Mucosa of descending colon (tissue), 3 donors: ENCODE measurements around the gene SNTG2. TPM values are rescaled to one million over a fixed set of nuclear protein-coding genes. Genes with fewer than 3 reads are reported as not detected.

Experiments used
- ATAC-seq: fragments of 200-7000 bp; cut with Tn5 transposase; one replicate; pipeline ENCODE4 v1.9.1; 2020; ENCODE audit warnings: mild to moderate bottlenecking, moderate library complexity
- DNase-seq, 3 donors: peaks; one replicate each; pipeline ENCODE4 v3.0.0-alpha.2; 2020
- H3K36me3 ChIP-seq: fragments of 200-600 bp; one replicate; pipeline ENCODE4 v1.8.0; 2021; ENCODE audit warnings: low read depth, mild to moderate bottlenecking
- H3K4me1 ChIP-seq: fragments of 200-600 bp; one replicate; pipeline ENCODE4 v1.8.0; 2021; ENCODE audit warnings: low read depth, mild to moderate bottlenecking
- H3K4me3 ChIP-seq: fragments of 200-600 bp; one replicate; pipeline ENCODE4 v1.8.0; 2021; ENCODE audit warnings: mild to moderate bottlenecking
- H3K9me3 ChIP-seq: fragments of 200-600 bp; one replicate; pipeline ENCODE4 v1.8.0; 2021; ENCODE audit warnings: mild to moderate bottlenecking
- CTCF ChIP-seq: fragments of 200-600 bp; IDR thresholded peaks from one replicate; pipeline ENCODE4 v1.8.0; 2022; ENCODE audit warnings: antibody characterized with exemption, mild to moderate bottlenecking
- intact Hi-C, 2 donors: fragments of 100-400 bp; cut with DNase I in 1 of 2; cut with micrococcal nuclease in 1 of 2; formaldehyde crosslinking; loops; one replicate each; pipeline versions ENCODE4 v1.11.0 to v1.11.1; 2022; cut with DNase I, micrococcal nuclease
- total RNA-seq, 3 donors: library from RNA; stranded (reverse); fragmentation: NEBNext Ultra II Directional in 2 of 3; extraction: Animal tissue kit (Norgen Biotek cat#: 25700) in 2 of 3; gene quantifications; one replicate each; pipeline versions ENCODE4 v1.2.1 to v1.2.4, GENCODE V29; 2021 to 2023
- donor health status: DM: no; HTN: no; CAD: no; lungs with moderate emphysema.
- donor health status: DM: no; HTN: no; CAD: no.
- donor health status: DM: no; HTN: yes; CAD: no.

SNTG2 gene
- total RNA-seq, 3 donors from 2014 or later = 0.38 to 3.0 (median 2.8) TPM

GRCh38 chr2:1032030-1032429 is 81.4 kb downstream of the SNTG2 start:
- TF ChIP-seq CTCF = no peak
- ATAC-seq = no peak

GRCh38 chr2:1033069-1033468 is 82.4 kb downstream of the SNTG2 start:
- no peak for DNase-seq
- H3K4me3 ChIP-seq = no peak overlapping the region
- ATAC-seq = no peak
- intact Hi-C loops = no loop called here
- no peaks in the 10 kb centered on the region for H3K4me1 ChIP-seq
- no peaks in the 10 kb centered on the region for H3K9me3 ChIP-seq
- no peak for TF ChIP-seq CTCF
- no peaks in the 10 kb centered on the region for H3K36me3 ChIP-seq

More at GRCh38 chr2:1032030-1032429, 81.4 kb downstream of the SNTG2 start:
- no peak for DNase-seq
- Histone ChIP-seq H3K4me3 (no peak overlapping the region), H3K9me3 (no peaks in the 10 kb centered on the region), H3K36me3 (no peaks in the 10 kb centered on the region), H3K4me1 (no peaks in the 10 kb centered on the region)
- intact Hi-C loops = no loop called here

- no peak overlapping the region for H3K4me3 ChIP-seq
- intact Hi-C loops = no loop called here
- TF ChIP-seq CTCF = no peak
- no peaks in the 10 kb centered on the region for H3K9me3 ChIP-seq
- no peaks in the 10 kb centered on the region for H3K4me1 ChIP-seq
- H3K36me3 ChIP-seq = no peaks in the 10 kb centered on the region
- no peak for ATAC-seq
- no peak for DNase-seq
Observed at GRCh38 chr2:1037066-1037465, 86.4 kb downstream of the SNTG2 start.

GRCh38 chr2:1039549-1039948 is 88.9 kb downstream of the SNTG2 start:
- Histone ChIP-seq H3K4me3 (no peak overlapping the region), H3K4me1 (no peaks in the 10 kb centered on the region), H3K9me3 (no peaks in the 10 kb centered on the region), H3K36me3 (no peaks in the 10 kb centered on the region)
- ATAC-seq = no peak
- intact Hi-C loops = no loop called here
- no peak for DNase-seq
- TF ChIP-seq CTCF = no peak

GRCh38 chr2:1041012-1041805 is 90.6 kb downstream of the SNTG2 start:
- Histone ChIP-seq H3K9me3 (no peaks in the 10 kb centered on the region), H3K4me1 (no peaks in the 10 kb centered on the region), H3K36me3 (no peaks in the 10 kb centered on the region), H3K4me3 (no peak overlapping the region)
- intact Hi-C loops = no loop called here
- ATAC-seq (no peak), DNase-seq (no peak)
- no peak for TF ChIP-seq CTCF

- Histone ChIP-seq H3K9me3 (no peaks in the 10 kb centered on the region), H3K4me3 (no peak overlapping the region), H3K36me3 (no peaks in the 10 kb centered on the region), H3K4me1 (no peaks in the 10 kb centered on the region)
- no peak for DNase-seq
- ATAC-seq = no peak
- intact Hi-C loops = no loop called here
- TF ChIP-seq CTCF = no peak
Observed at GRCh38 chr2:1045109-1045508, 94.5 kb downstream of the SNTG2 start.
